ENCODE data around the gene ANKRD13A. TPM values are rescaled to one million over a fixed set of nuclear protein-coding genes. Genes with fewer than 3 reads are reported as not detected.

ANKRD13A gene
- total RNA-seq, result 10 to 100 TPM; 13.1 to 54.3 (median 37.7) TPM

GRCh38 chr12:109998904-109999648 is at the start of gene ANKRD13A:
TSS of gene ANKRD13A (plus strand) at chr12:109999430. CDS start at chr12:109999689, 259 bp downstream.
- intact Hi-C loops (cut with DNase I; ENCODE audit: low total_unique reads), result no loop called here
- Histone ChIP-seq H3K27me3 (no peaks in the 10 kb centered on the region), H3K4me3 (peak within 1 kb of the TSS; percentile 94), H3K27ac (peak within 1 kb of the TSS; percentile 74 to 76), H3K4me1 (peaks cover 4 to 6% of the 10 kb centered on the region in 2 donors), H3K9me3 (no peaks in the 10 kb centered on the region), H3K36me3 (no peaks in the 10 kb centered on the region)
- TF ChIP-seq POLR2A (IDR thresholded peaks at IDR 0.05) (peak; percentile 34 to 63), CTCF (IDR thresholded peaks at IDR 0.05) (peak in 2 of 4 experiments; percentile 14 to 18)
- peak; percentile 91 to 93 for DNase-seq

- no peak for DNase-seq
- no peaks in the 10 kb centered on the region for H3K9me3 ChIP-seq
- TF ChIP-seq POLR2A (IDR thresholded peaks at IDR 0.05), result no peak
- TF ChIP-seq CTCF (IDR thresholded peaks at IDR 0.05), result no peak
- H3K4me3 ChIP-seq, result no peak overlapping the region
- intact Hi-C loops (cut with DNase I; ENCODE audit: low total_unique reads), result no loop called here
- H3K27me3 ChIP-seq, result no peaks in the 10 kb centered on the region
- H3K27ac ChIP-seq, result peak overlapping the region; percentile 47 to 69
- peaks cover 0 to 14% of the 10 kb centered on the region in 2 donors for H3K4me1 ChIP-seq
- no peaks in the 10 kb centered on the region for H3K36me3 ChIP-seq
Measured at GRCh38 chr12:109950625-109951024, 48.6 kb upstream of the ANKRD13A start.

- H3K4me3 ChIP-seq, result no peak overlapping the region
- H3K4me1 ChIP-seq, result peaks cover 0 to 14% of the 10 kb centered on the region in 2 donors
- TF ChIP-seq POLR2A (IDR thresholded peaks at IDR 0.05), result no peak
- TF ChIP-seq CTCF (IDR thresholded peaks at IDR 0.05), result no peak
- no peak for DNase-seq
- no peaks in the 10 kb centered on the region for H3K9me3 ChIP-seq
- peak overlapping the region; percentile 47 to 69 for H3K27ac ChIP-seq
- intact Hi-C loops (cut with DNase I; ENCODE audit: low total_unique reads), result no loop called here
- no peaks in the 10 kb centered on the region for H3K36me3 ChIP-seq
- no peaks in the 10 kb centered on the region for H3K27me3 ChIP-seq
Measured at GRCh38 chr12:109951136-109951535, 48.1 kb upstream of the ANKRD13A start.

- H3K4me3 ChIP-seq, result no peak overlapping the region
- no peaks in the 10 kb centered on the region for H3K27me3 ChIP-seq
- DNase-seq, result peak; percentile 27 to 34
- H3K4me1 ChIP-seq, result peaks cover 0 to 14% of the 10 kb centered on the region in 2 donors
- H3K36me3 ChIP-seq, result no peaks in the 10 kb centered on the region
- no peaks in the 10 kb centered on the region for H3K9me3 ChIP-seq
- intact Hi-C loops (cut with DNase I; ENCODE audit: low total_unique reads), result no loop called here
- peak overlapping the region; percentile 47 to 69 for H3K27ac ChIP-seq
- TF ChIP-seq CTCF (IDR thresholded peaks at IDR 0.05), result no peak
- no peak for TF ChIP-seq POLR2A (IDR thresholded peaks at IDR 0.05)
Measured at GRCh38 chr12:109951751-109952150, 47.5 kb upstream of the ANKRD13A start.

GRCh38 chr12:109952160-109952858 is 46.9 kb upstream of the ANKRD13A start:
- Histone ChIP-seq H3K9me3 (no peaks in the 10 kb centered on the region), H3K4me1 (peaks cover 0 to 14% of the 10 kb centered on the region in 2 donors), H3K27me3 (no peaks in the 10 kb centered on the region), H3K27ac (peak overlapping the region; percentile 47 to 69), H3K36me3 (no peaks in the 10 kb centered on the region), H3K4me3 (no peak overlapping the region)
- TF ChIP-seq POLR2A (IDR thresholded peaks at IDR 0.05) (no peak), CTCF (IDR thresholded peaks at IDR 0.05) (no peak)
- DNase-seq, result no peak
- intact Hi-C loops (cut with DNase I; ENCODE audit: low total_unique reads), result no loop called here
